HepG2 (cell line): ENCODE results near the gene RPUSD4. TPM values are rescaled to one million over a fixed set of nuclear protein-coding genes. Genes with fewer than 3 reads are reported as not detected.

ENCODE experiments used
- ARNT2 ChIP-seq: sonication (generic); formaldehyde crosslinking; IDR thresholded peaks from 2 replicates; pipeline ENCODE4 v1.8.0; 2022; ENCODE audit warnings: mild to moderate bottlenecking, low read depth, missing genetic modification reagents, moderate library complexity
- GABPA ChIP-seq, 2 experiments: IDR thresholded peaks; 2 replicates each; pipeline ENCODE4 v1.6.1; 2011 to 2016; ENCODE audit warnings: low read depth in 2 of 2, low read length in 1 of 2, missing biosample characterization in 1 of 2, missing genetic modification characterization in 1 of 2
- GABPB1 ChIP-seq: IDR thresholded peaks from 2 replicates; pipeline ENCODE4 v1.6.1; 2016; ENCODE audit warnings: mild to moderate bottlenecking, missing genetic modification reagents, moderate library complexity, missing compliant biosample characterization
- HNRNPH1 ChIP-seq: fragments of 200-400 bp; formaldehyde crosslinking; optimal IDR thresholded peaks from 2 replicates; pipeline ENCODE3; 2017; ENCODE audit warnings: mild to moderate bottlenecking, low read depth, low read length
- IRX3 ChIP-seq: sonication (generic); formaldehyde crosslinking; IDR thresholded peaks from 2 replicates; pipeline ENCODE4 v1.8.1; 2023; ENCODE audit warnings: mild to moderate bottlenecking, low read depth, missing genetic modification reagents, borderline replicate concordance
- KDM2A ChIP-seq: sonication (generic); formaldehyde crosslinking; IDR thresholded peaks from 2 replicates; pipeline ENCODE4 v1.4.0; 2020; ENCODE audit warnings: low read depth, missing genetic modification reagents, borderline replicate concordance
- MEIS1 ChIP-seq: sonication (generic); formaldehyde crosslinking; IDR thresholded peaks from 2 replicates; pipeline ENCODE4 v1.9.0; 2021; ENCODE audit warnings: mild to moderate bottlenecking, missing genetic modification reagents, moderate library complexity, borderline replicate concordance
- NCOR1 ChIP-seq: fragments of 200-600 bp; sonication (generic); IDR thresholded peaks from 2 replicates; pipeline ENCODE4 v1.7.0; 2017; ENCODE audit warnings: antibody characterized with exemption, low read length, borderline replicate concordance
- PITX1 ChIP-seq: sonication (generic); formaldehyde crosslinking; IDR thresholded peaks from 2 replicates; pipeline ENCODE4 v1.5.1; 2020; ENCODE audit warnings: mild to moderate bottlenecking, missing genetic modification reagents
- POLR2G ChIP-seq: fragments of 200-400 bp; formaldehyde crosslinking; IDR thresholded peaks from 2 replicates; pipeline ENCODE4 v1.6.1; 2018; ENCODE audit warnings: mild to moderate bottlenecking, low read depth, low read length, moderate library complexity
- RBAK ChIP-seq: sonication (generic); formaldehyde crosslinking; IDR thresholded peaks from 2 replicates; pipeline ENCODE4 v1.5.1; 2020; ENCODE audit warnings: mild to moderate bottlenecking, missing genetic modification reagents
- RBM22 ChIP-seq: fragments of 200-400 bp; formaldehyde crosslinking; optimal IDR thresholded peaks from 2 replicates; pipeline ENCODE3; 2017; ENCODE audit warnings: mild to moderate bottlenecking, low read length, moderate library complexity
- TBX2 ChIP-seq: sonication (generic); formaldehyde crosslinking; IDR thresholded peaks from 2 replicates; pipeline ENCODE4 v1.5.0; 2020; ENCODE audit warnings: missing genetic modification reagents, mild to moderate bottlenecking, borderline replicate concordance
- TERF1 ChIP-seq: sonication (generic); formaldehyde crosslinking; IDR thresholded peaks from 2 replicates; pipeline ENCODE4 v1.8.0; 2022; ENCODE audit warnings: mild to moderate bottlenecking, missing genetic modification reagents, moderate library complexity
- TP53 ChIP-seq: sonication (generic); formaldehyde crosslinking; conservative IDR thresholded peaks from 2 replicates; pipeline ENCODE4 v1.4.0; 2020; ENCODE audit warnings: missing genetic modification reagents
- ZBTB14 ChIP-seq: sonication (generic); formaldehyde crosslinking; IDR thresholded peaks from 2 replicates; pipeline ENCODE4 v1.4.0; 2020; ENCODE audit warnings: missing genetic modification reagents
- ZNF687 ChIP-seq: sonication (generic); formaldehyde crosslinking; IDR thresholded peaks from 2 replicates; pipeline ENCODE4 v1.5.1; 2020; ENCODE audit warnings: mild to moderate bottlenecking, missing genetic modification reagents, moderate library complexity
- ZNF770 ChIP-seq: sonication (generic); formaldehyde crosslinking; IDR thresholded peaks from 2 replicates; pipeline ENCODE4 v1.5.0; 2020; ENCODE audit warnings: mild to moderate bottlenecking, missing genetic modification reagents
- polyA plus RNA-seq, 8 experiments: library from polyadenylated mRNA; depleted of rRNA in 3 of 8; stranded (reverse) in 7 of 8; unstranded in 1 of 8; fragments of >200 nt; fragmentation: Illumina TruSeq in 4 of 8; extraction: Trizol in 4 of 8; gene quantifications; 2 replicates each; pipeline versions ENCODE4 v1.2.1 to v1.2.3, GENCODE V29; 2011 to 2016; ENCODE audit warnings: low read depth in 4 of 8, missing spikeins in 1 of 8, mixed read lengths in 1 of 8; ENCODE audit not compliant: insufficient read depth in 1 of 8
- total RNA-seq, 5 experiments: library from RNA; depleted of rRNA; stranded (reverse); fragments of >200 nt; fragmentation: Illumina TruSeq; extraction: Trizol; gene quantifications; 2 replicates each; pipeline ENCODE4 v1.2.3, GENCODE V29; 2016; ENCODE audit warnings: low read depth in 1 of 5
- TF ChIP-seq, protein P1 (sequence below): sonication (generic); formaldehyde crosslinking; IDR thresholded peaks from 2 replicates; pipeline ENCODE4 v1.4.0; 2020; ENCODE audit warnings: mild to moderate bottlenecking, missing genetic modification reagents

The RPUSD4 gene
- total and polyA plus RNA-seq, 2 of the 13 experiments (the other 11 are each of a cell fraction or from before 2014, with no cell fraction given): 45.0 to 52.9 TPM

DNA sequence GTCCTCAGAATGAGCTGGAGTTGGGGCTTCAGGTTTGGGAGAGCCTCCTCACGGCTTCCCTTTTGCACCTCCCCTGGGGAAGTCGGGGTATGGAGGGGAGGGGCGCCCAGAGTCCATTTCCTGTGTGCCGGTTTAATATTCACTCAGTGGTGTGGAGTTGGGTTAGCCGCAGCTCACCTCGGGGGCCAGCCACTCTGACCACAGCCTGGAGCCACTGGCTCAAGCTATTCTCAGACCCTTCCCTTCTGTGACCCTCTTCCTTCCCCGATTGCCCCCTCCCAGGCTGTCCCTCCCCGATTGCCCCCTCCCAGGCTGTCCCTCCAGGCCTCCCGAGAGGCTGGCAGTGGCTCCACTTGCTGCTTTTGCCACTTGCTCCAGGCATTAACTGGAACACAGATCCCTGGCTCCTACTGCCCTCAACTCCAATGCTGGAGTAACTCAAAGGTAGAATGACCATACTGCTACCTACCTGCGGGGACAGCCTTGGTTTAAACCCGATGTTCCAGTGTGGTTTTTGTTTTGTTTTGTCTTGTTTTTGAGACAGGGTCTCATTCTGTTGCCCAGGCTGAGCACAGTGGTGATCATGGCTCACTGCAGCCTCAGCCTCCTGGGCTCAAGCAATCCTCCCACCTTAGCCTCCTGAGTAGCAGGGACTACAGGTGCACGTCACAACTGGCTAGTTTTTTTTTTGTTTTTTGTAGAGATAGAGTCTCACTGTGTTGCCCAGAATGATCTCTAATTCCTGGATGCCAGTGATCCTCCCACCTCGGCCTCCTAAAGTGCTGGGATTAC lies 29.3 kb downstream of the RPUSD4 start (continued):
- TF ChIP-seq ZBTB14 (no peak), ARNT2 (CRISPR knock-in tag) (no peak), GABPA (IDR thresholded peaks at IDR 0.05; ENCODE audit: low read depth, low read length) (no peak), GABPA (CRISPR knock-in tag; IDR thresholded peaks at IDR 0.05; ENCODE audit: low read depth) (0 out of 2 replicates have a peak, but pooled peaks have one; percentile 39), IRX3 (CRISPR knock-in tag) (no peak), PITX1 (CRISPR knock-in tag) (0 out of 2 replicates have a peak, but pooled peaks have one; percentile 15), POLR2G (no peak), ZNF687 (CRISPR knock-in tag) (peak; percentile 58), ZNF770 (CRISPR knock-in tag) (peak; percentile 96), KDM2A (CRISPR knock-in tag) (no peak), HNRNPH1 (no peak), TP53 (CRISPR knock-in tag) (no peak), TBX2 (peak; percentile 37; the same call in 1 of the 2 replicates), GABPB1 (CRISPR knock-in tag) (0 out of 2 replicates have a peak, but pooled peaks have one; percentile 17), NCOR1 (no peak), RBM22 (no peak), TERF1 (CRISPR knock-in tag) (no peak), MEIS1 (CRISPR knock-in tag) (no peak), RBAK (CRISPR knock-in tag) (no peak)
- TF ChIP-seq, protein P1, sequence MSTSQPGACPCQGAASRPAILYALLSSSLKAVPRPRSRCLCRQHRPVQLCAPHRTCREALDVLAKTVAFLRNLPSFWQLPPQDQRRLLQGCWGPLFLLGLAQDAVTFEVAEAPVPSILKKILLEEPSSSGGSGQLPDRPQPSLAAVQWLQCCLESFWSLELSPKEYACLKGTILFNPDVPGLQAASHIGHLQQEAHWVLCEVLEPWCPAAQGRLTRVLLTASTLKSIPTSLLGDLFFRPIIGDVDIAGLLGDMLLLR (CRISPR knock-in tag): no peak
